ENCODE results near the gene C2orf81.

GRCh38 chr2:74421221-74421870 is at the start of gene C2orf81, which contains the start of gene WDR54:
- TF ChIP-seq ZNF232 (CRISPR knock-in tag; IDR thresholded peaks at IDR 0.05) (no peak), CTCF (IDR thresholded peaks at IDR 0.05) (no peak), ETV6 (CRISPR knock-in tag; IDR thresholded peaks at IDR 0.05) (peak; percentile 90), USF2 (CRISPR knock-in tag; IDR thresholded peaks at IDR 0.05) (no peak), CREB1 (CRISPR knock-in tag; IDR thresholded peaks at IDR 0.05) (0 out of 2 replicates have a peak, but pooled peaks have one; percentile 32), ATF2 (CRISPR knock-in tag; IDR thresholded peaks at IDR 0.05; ENCODE audit: borderline replicate concordance, low read depth) (no peak), TCF7 (CRISPR knock-in tag; IDR thresholded peaks at IDR 0.05; ENCODE audit: low read depth) (0 out of 2 replicates have a peak, but pooled peaks have one; percentile 8), SMAD3 (CRISPR knock-in tag; IDR thresholded peaks at IDR 0.05; ENCODE audit: borderline replicate concordance) (no peak), NFYB (CRISPR knock-in tag; conservative IDR thresholded peaks at IDR 0.05; ENCODE audit: low read depth) (no peak), KAT7 (CRISPR knock-in tag; IDR thresholded peaks at IDR 0.05; ENCODE audit: borderline replicate concordance) (no peak), ZNF263 (CRISPR knock-in tag; IDR thresholded peaks at IDR 0.05; ENCODE audit: low read depth) (no peak), NFATC4 (CRISPR knock-in tag; IDR thresholded peaks at IDR 0.05) (no peak), E2F1 (CRISPR knock-in tag; IDR thresholded peaks at IDR 0.05) (no peak)

Data from WTC11 (cell line).